K562 (cell line): ENCODE measurements around the gene SNX3.

Experiments
- BMI1 ChIP-seq: fragments of 150-350 bp; IDR thresholded peaks from 2 replicates; pipeline ENCODE4 v1.6.1; 2014; ENCODE audit warnings: low read length
- GATAD2A ChIP-seq: fragments of 450-650 bp; IDR thresholded peaks from 2 replicates; pipeline ENCODE4 v1.6.1; 2017
- IRF2 ChIP-seq: sonication (generic); formaldehyde crosslinking; IDR thresholded peaks from 2 replicates; pipeline ENCODE4 v1.8.1; 2022; ENCODE audit warnings: mild to moderate bottlenecking, missing genetic modification reagents
- JUN ChIP-seq, 2 experiments: sonication (generic) in 1 of 2; formaldehyde crosslinking in 1 of 2; IDR thresholded peaks; 2 replicates each; pipeline versions ENCODE4 v1.6.1 to v1.8.0; 2012 to 2022; ENCODE audit warnings: borderline replicate concordance in 2 of 2, mild to moderate bottlenecking in 2 of 2, improper control_type of control experiment in 1 of 2, low read depth in 1 of 2, low read length in 1 of 2, missing genetic modification reagents in 1 of 2
- JUNB ChIP-seq: fragments of 450-650 bp; formaldehyde crosslinking; conservative IDR thresholded peaks from 2 replicates; pipeline ENCODE4 v1.4.0; 2020; ENCODE audit warnings: mild to moderate bottlenecking
- PHF20 ChIP-seq: fragments of 450-650 bp; IDR thresholded peaks from 2 replicates; pipeline ENCODE4 v1.6.1; 2018; ENCODE audit not compliant: partially characterized antibody
- RBM15 ChIP-seq: fragments of 200-400 bp; formaldehyde crosslinking; IDR thresholded peaks from 2 replicates; pipeline ENCODE4 v1.6.1; 2018; ENCODE audit warnings: mild to moderate bottlenecking, low read length, moderate library complexity; ENCODE audit not compliant: insufficient read depth

DNA sequence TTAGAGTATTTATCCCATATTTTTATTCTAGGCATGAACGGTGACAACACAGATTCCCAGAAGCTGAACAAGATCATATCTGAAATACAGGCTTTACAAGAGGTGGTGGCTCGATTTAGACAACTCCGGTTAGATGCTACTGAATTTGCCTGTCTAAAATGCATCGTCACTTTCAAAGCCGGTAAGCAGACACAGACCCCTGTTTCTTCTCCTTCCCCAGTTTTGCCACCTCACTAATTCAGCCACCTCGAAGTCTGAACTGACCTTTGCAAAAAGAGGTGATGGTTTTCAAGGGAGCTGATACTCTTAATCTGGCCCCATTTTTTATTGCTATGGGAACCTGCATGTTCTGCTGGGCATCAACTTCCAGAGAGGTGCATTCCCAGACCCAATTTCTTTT, 80.1 kb downstream of the SNX3 start:
- TF ChIP-seq BMI1 (no peak), IRF2 (CRISPR knock-in tag) (no peak), JUNB (CRISPR knock-in tag) (no peak), RBM15 (no peak), PHF20 (no peak), GATAD2A (no peak), JUN (IDR thresholded peaks at IDR 0.05; ENCODE audit: borderline replicate concordance, low read depth, low read length) (no peak), JUN (CRISPR knock-in tag; IDR thresholded peaks at IDR 0.05; ENCODE audit: borderline replicate concordance) (no peak)
